Measurements from ENCODE around the gene MMS19. TPM values are rescaled to one million over a fixed set of nuclear protein-coding genes. Genes with fewer than 3 reads are reported as not detected.
"Not testable (repeated sequence)": the region's sequence is repeated elsewhere in the genome, so short reads cannot be mapped to it uniquely, and the experiment has no call there.

The MMS19 gene
- total RNA-seq, 1 donor from 2014 or later: 42.7 TPM

DNA sequence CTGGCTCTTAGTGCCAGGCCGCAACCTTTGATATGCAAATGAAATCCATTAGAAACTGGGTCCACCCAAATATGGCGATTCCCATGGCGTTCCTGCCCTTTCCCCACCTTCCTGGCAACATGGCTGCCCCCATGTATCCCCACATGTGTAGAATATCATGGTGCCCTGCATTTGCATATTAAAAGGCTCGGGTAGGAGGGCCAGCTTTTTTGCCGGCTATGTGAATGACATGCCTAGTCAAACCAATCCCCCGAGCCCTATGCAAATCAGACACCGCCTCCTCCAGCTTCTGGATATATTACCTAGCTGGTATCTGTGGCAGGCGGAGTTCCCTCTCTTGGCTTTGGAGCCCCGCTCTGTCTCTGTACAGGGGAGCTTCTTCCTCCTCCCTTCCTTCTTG is 18.3 kb downstream of the MMS19 start:
- H3K36me3 ChIP-seq: peaks cover 71% of the 10 kb centered on the region
- H3K27me3 ChIP-seq (ENCODE audit: low read depth): no peaks in the 10 kb centered on the region
- intact Hi-C loops (cut with micrococcal nuclease): no loop called here
- peaks cover 51% of the 10 kb centered on the region for H3K4me1 ChIP-seq
- no peaks in the 10 kb centered on the region for H3K9me3 ChIP-seq (replicated peaks)
- TF ChIP-seq, protein P1, sequence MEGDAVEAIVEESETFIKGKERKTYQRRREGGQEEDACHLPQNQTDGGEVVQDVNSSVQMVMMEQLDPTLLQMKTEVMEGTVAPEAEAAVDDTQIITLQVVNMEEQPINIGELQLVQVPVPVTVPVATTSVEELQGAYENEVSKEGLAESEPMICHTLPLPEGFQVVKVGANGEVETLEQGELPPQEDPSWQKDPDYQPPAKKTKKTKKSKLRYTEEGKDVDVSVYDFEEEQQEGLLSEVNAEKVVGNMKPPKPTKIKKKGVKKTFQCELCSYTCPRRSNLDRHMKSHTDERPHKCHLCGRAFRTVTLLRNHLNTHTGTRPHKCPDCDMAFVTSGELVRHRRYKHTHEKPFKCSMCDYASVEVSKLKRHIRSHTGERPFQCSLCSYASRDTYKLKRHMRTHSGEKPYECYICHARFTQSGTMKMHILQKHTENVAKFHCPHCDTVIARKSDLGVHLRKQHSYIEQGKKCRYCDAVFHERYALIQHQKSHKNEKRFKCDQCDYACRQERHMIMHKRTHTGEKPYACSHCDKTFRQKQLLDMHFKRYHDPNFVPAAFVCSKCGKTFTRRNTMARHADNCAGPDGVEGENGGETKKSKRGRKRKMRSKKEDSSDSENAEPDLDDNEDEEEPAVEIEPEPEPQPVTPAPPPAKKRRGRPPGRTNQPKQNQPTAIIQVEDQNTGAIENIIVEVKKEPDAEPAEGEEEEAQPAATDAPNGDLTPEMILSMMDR (IDR thresholded peaks at IDR 0.05; ENCODE audit: borderline replicate concordance): no peak
- no peak overlapping the region for H3K27ac ChIP-seq (replicated peaks)
- H3K4me3 ChIP-seq: no peak overlapping the region
- no peak for DNase-seq

DNA sequence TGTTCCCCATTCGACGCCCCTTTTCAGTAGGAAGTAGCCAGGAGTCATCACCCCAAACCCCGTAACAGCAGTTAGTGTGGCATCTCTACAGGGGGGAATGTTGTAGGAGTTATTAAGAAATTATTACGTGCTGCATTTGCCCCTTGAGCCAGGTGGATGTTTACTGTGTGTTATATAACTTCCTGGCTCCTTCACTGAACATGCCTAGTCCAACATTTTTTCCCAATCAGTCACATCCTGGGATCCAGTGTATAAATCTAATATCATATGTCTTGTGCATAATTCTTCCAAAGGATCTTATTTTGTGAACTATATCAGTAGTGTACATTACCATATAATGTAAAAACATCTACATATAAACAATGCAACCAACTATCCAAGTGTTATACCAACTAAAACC is 18.8 kb downstream of the MMS19 start:
- H3K27me3 ChIP-seq (ENCODE audit: low read depth); DNase-seq; H3K9me3 ChIP-seq (replicated peaks); H3K4me3 ChIP-seq; H3K27ac ChIP-seq (replicated peaks); intact Hi-C loops (cut with micrococcal nuclease): not testable (repeated sequence)
- Histone ChIP-seq H3K4me1 (peaks cover 51% of the 10 kb centered on the region), H3K36me3 (peaks cover 76% of the 10 kb centered on the region)

DNA sequence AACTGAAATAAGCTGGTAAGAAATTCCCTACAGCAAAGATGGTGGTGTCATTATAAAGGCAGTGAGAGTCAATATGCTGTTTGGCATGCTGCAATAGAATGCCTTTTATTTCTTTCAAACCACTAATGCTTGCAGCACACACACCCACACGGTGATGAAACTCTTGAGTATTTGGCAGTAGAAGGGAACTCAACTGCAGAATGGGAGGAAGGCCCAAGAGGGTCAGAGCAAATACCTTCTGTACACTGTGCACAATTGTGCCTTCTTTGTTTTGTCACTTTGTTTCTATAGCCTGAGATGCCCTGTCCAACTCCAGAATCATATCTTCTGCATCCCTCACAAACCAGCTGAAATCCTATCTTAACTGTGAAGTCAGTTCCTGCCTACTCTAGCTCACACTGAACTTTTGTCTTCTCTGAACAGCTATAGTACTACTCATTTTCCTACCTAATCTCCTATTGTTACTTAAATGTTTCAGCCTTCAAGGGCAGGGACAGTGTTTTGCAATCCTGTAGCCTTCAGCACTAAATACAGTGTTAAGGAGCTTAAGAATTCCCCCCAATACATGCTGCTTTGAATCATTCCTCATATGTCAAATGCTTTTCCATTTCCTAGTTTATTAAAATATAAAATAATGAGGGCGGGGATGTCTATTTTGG is 22.2 kb downstream of the MMS19 start:
- Histone ChIP-seq H3K36me3 (peaks cover 98% of the 10 kb centered on the region), H3K9me3 (replicated peaks) (no peaks in the 10 kb centered on the region), H3K4me1 (peaks cover 23% of the 10 kb centered on the region), H3K27ac (replicated peaks) (peak overlapping the region; percentile 50), H3K4me3 (no peak overlapping the region), H3K27me3 (ENCODE audit: low read depth) (no peaks in the 10 kb centered on the region)
- no peak for DNase-seq
- TF ChIP-seq, protein P1 (IDR thresholded peaks at IDR 0.05; ENCODE audit: borderline replicate concordance): no peak
- intact Hi-C loops (cut with micrococcal nuclease): no loop called here

DNA sequence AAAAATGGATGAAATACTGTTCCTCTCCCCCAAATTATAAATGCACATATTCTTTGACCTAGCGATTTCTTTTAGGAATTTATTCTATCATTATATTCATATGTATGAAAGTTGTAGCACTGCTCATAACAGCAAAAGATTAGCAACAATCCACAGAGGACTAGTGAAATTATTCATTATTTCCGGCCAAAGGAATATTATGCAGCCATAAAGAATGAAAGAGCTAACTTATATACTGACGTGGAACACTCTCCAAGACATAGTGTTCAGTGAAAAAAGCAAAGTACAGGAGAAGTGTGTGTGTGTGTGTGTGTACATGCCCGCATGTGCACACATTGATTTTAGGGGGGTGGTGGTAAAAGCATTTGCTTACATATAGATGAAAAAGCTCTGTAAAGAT is 23.3 kb downstream of the MMS19 start:
- Histone ChIP-seq H3K9me3 (replicated peaks) (no peaks in the 10 kb centered on the region), H3K27me3 (ENCODE audit: low read depth) (no peaks in the 10 kb centered on the region), H3K36me3 (peaks cover 98% of the 10 kb centered on the region), H3K27ac (replicated peaks) (no peak overlapping the region), H3K4me1 (peaks cover 18% of the 10 kb centered on the region), H3K4me3 (no peak overlapping the region)
- TF ChIP-seq, protein P1 (IDR thresholded peaks at IDR 0.05; ENCODE audit: borderline replicate concordance): no peak
- no peak for DNase-seq
- intact Hi-C loops (cut with micrococcal nuclease): no loop called here

DNA sequence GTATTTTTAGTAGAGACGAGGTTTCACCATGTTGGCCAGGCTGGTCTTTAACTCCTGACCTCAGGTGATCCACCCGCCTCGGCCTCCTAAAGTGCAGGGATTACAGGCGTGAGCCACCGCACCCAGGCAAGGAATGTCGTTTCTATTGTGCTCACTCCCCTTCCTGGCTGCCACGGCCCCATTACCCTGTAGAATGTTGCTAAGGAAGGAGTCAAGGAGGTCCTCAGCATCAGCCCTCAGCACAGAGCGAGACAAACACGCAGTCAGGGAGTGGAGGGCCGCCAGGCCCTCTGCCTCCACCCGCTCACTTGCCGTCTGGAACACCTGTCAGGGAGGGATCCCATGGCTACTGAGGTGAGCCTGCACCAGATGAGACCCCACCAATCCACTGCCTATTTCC is 29.4 kb downstream of the MMS19 start:
- not testable (repeated sequence) for DNase-seq

DNA sequence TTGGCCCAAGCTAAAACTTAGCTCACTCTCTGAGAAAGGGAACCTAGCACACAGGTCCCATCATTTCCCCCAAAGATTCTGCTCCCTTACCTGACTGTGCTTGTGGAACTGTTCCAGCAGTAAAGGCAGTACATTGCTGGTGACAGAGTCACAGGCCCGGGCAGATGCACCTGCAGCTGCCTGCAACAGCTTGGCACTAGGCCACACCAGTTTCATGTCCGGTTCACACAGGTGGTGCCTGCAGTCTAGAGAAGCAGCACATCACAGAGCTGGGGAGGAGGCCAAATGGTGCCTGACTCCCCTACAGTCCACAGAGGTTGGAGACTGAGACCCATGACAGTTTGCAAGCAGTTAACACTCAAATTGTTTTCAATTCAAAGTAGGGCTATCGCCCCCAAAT is 30.1 kb downstream of the MMS19 start:
- Histone ChIP-seq H3K4me1 (peaks cover 38% of the 10 kb centered on the region), H3K36me3 (peaks cover 93% of the 10 kb centered on the region), H3K9me3 (replicated peaks) (no peaks in the 10 kb centered on the region), H3K27me3 (ENCODE audit: low read depth) (no peaks in the 10 kb centered on the region), H3K27ac (replicated peaks) (peak overlapping the region; percentile 51), H3K4me3 (no peak overlapping the region)
- intact Hi-C loops (cut with micrococcal nuclease): loop anchor here (5.0 kb wide), 1 partner anchor 84 kb away; no protein-coding TSS in a partner anchor
- TF ChIP-seq, protein P1 (IDR thresholded peaks at IDR 0.05; ENCODE audit: borderline replicate concordance): no peak
- no peak for DNase-seq

More for the DNA sequence above, 29.4 kb downstream of the MMS19 start:
- intact Hi-C loops (cut with micrococcal nuclease): loop anchor here (5.0 kb wide), 1 partner anchor 84 kb away; no protein-coding TSS in a partner anchor
- H3K9me3 ChIP-seq (replicated peaks); H3K27me3 ChIP-seq (ENCODE audit: low read depth); H3K4me3 ChIP-seq: not testable (repeated sequence)
- Histone ChIP-seq H3K27ac (replicated peaks) (peak overlapping the region; percentile 51), H3K4me1 (peaks cover 32% of the 10 kb centered on the region), H3K36me3 (peaks cover 93% of the 10 kb centered on the region)

All from left ventricle myocardium inferior (tissue), 1 donor.